ENCODE measurements around the gene DOK5. TPM values are rescaled to one million over a fixed set of nuclear protein-coding genes. Genes with fewer than 3 reads are reported as not detected.

The DOK5 gene
- total RNA-seq, 3 donors from 2014 or later (not counting 1 experiment from before 2014, with no cell fraction given) = not detected

DNA sequence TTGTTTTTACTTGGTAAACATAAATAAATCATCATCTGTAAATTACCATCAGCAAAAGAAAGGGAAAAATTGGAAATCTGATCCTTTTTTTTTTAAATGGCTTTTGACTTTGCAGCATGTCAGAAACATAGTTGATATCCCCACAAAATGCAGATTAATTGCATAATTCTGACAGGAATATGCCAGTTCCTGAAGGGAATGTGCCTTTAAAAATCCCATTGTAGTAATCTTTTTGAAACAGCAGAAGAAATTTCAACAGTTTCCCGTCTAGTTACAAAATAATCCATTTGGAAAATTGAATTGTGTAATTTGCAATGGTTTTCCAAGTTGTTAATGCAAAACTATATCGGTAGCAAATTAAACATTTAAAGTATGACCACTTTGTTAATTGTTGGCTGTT, 95.2 kb downstream of the DOK5 start:
- Mint-ChIP-seq H3K4me1 (no peaks in the 10 kb centered on the region), H3K4me3 (no peak overlapping the region), H3K9me3 (peaks cover 0 to 3% of the 10 kb centered on the region in 2 donors), H3K27me3 (ENCODE audit: low read depth in 2 of 2) (peaks cover 0 to 6% of the 10 kb centered on the region in 2 donors), H3K36me3 (no peaks in the 10 kb centered on the region), H3K27ac (no peak overlapping the region)
- TF ChIP-seq, protein P1, sequence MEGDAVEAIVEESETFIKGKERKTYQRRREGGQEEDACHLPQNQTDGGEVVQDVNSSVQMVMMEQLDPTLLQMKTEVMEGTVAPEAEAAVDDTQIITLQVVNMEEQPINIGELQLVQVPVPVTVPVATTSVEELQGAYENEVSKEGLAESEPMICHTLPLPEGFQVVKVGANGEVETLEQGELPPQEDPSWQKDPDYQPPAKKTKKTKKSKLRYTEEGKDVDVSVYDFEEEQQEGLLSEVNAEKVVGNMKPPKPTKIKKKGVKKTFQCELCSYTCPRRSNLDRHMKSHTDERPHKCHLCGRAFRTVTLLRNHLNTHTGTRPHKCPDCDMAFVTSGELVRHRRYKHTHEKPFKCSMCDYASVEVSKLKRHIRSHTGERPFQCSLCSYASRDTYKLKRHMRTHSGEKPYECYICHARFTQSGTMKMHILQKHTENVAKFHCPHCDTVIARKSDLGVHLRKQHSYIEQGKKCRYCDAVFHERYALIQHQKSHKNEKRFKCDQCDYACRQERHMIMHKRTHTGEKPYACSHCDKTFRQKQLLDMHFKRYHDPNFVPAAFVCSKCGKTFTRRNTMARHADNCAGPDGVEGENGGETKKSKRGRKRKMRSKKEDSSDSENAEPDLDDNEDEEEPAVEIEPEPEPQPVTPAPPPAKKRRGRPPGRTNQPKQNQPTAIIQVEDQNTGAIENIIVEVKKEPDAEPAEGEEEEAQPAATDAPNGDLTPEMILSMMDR (IDR thresholded peaks at IDR 0.05) = no peak
- DNase-seq (no peak), ATAC-seq (no peak)
- WGBS (ENCODE audit: insufficient coverage) = 86% methylated on average over 1 of the region's 2 CpGs
- Histone ChIP-seq H3K4me3 (ENCODE audit: low read length) (no peak overlapping the region), H3K9me3 (ENCODE audit: control insufficient read depth, insufficient read depth, low read length) (no peaks in the 10 kb centered on the region), H3K27me3 (ENCODE audit: control insufficient read depth, insufficient read depth, low read length) (no peaks in the 10 kb centered on the region), H3K36me3 (ENCODE audit: control insufficient read depth, insufficient read depth, low read length) (no peaks in the 10 kb centered on the region), H3K27ac (ENCODE audit: low read length) (no peak overlapping the region), H3K4me1 (ENCODE audit: control insufficient read depth, insufficient read depth, low read length) (no peaks in the 10 kb centered on the region)
- intact Hi-C loops (cut with micrococcal nuclease) = no loop called here

DNA sequence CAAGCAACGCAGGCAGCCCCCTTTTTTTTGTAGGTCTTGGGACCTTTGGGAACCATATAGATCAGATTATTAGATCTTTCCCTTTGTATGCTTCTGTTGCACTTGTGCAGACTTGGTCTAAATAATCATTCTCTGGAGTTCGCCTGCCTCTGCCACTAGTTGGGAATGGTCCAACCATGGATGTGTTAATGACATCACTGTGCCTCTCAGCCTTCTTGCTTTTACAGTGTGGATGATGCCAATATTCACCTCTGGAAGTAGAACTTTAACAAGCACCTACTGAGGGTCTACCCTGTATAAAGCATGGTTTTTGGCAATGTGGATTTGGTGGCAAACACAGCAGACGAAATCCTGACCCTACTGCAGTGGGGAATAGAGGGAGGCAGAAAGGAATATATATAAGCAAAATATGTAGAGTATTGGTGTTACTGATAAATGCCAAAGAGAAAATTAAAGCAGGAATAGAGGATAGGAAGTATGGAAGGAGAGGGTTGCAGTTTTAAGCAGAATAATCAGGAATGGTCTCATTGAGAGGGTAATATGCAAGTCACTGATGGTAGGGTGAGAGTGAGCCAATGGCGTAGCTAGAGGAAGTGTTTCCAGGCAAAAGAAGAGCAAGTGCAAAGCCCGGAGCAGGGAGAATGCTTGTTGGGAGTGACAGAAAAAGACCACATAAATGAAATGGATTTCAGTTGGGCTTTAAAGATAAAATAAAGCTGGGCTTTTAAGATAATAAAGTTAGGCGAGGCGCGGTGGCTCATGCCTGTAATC, 97.5 kb downstream of the DOK5 start:
- 89% methylated on average over 8 of the region's 8 CpGs for WGBS (ENCODE audit: insufficient coverage)
- Mint-ChIP-seq H3K4me3 (no peak overlapping the region), H3K27me3 (ENCODE audit: low read depth in 2 of 2) (peaks cover 0 to 6% of the 10 kb centered on the region in 2 donors), H3K4me1 (no peaks in the 10 kb centered on the region), H3K27ac (no peak overlapping the region), H3K9me3 (peaks cover 0 to 3% of the 10 kb centered on the region in 2 donors), H3K36me3 (no peaks in the 10 kb centered on the region)
- H3K27ac ChIP-seq (ENCODE audit: low read length) = no peak overlapping the region
- H3K27me3 ChIP-seq (ENCODE audit: control insufficient read depth, insufficient read depth, low read length) = no peaks in the 10 kb centered on the region
- TF ChIP-seq, protein P1 (IDR thresholded peaks at IDR 0.05) = no peak
- DNase-seq (no peak), ATAC-seq (no peak)
- no peaks in the 10 kb centered on the region for H3K4me1 ChIP-seq (ENCODE audit: control insufficient read depth, insufficient read depth, low read length)
- no peaks in the 10 kb centered on the region for H3K36me3 ChIP-seq (ENCODE audit: control insufficient read depth, insufficient read depth, low read length)
- H3K4me3 ChIP-seq (ENCODE audit: low read length) = no peak overlapping the region
- intact Hi-C loops (cut with micrococcal nuclease) = no loop called here
- no peaks in the 10 kb centered on the region for H3K9me3 ChIP-seq (ENCODE audit: control insufficient read depth, insufficient read depth, low read length)

DNA sequence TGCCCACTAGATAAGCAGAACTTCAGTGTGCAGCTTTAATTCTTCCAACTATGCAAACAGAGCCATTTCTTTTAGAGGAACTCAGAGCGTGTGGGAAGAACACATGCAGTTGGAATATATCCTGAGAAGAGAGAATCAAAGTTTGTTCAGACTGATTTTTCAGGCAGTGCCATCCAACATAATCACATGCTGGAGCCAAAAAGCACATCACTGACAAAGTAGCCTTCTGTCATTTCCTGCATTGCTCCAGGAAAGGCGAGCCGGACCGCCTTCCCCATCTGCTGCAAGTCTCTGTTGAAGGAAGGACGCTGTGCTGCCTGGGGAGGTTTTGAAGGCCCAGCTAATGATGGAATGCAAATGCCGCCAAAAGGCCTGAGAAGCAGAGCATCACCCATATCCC, 98.4 kb downstream of the DOK5 start:
- 74% methylated on average over 6 of the region's 6 CpGs for WGBS (ENCODE audit: insufficient coverage)
- Mint-ChIP-seq H3K27ac (no peak overlapping the region), H3K4me3 (no peak overlapping the region), H3K9me3 (peaks cover 0 to 3% of the 10 kb centered on the region in 2 donors), H3K4me1 (no peaks in the 10 kb centered on the region), H3K27me3 (ENCODE audit: low read depth in 2 of 2) (peaks cover 0 to 6% of the 10 kb centered on the region in 2 donors), H3K36me3 (no peaks in the 10 kb centered on the region)
- no peaks in the 10 kb centered on the region for H3K4me1 ChIP-seq (ENCODE audit: control insufficient read depth, insufficient read depth, low read length)
- H3K27ac ChIP-seq (ENCODE audit: low read length) = no peak overlapping the region
- TF ChIP-seq, protein P1 (IDR thresholded peaks at IDR 0.05) = no peak
- H3K4me3 ChIP-seq (ENCODE audit: low read length) = no peak overlapping the region
- no peaks in the 10 kb centered on the region for H3K36me3 ChIP-seq (ENCODE audit: control insufficient read depth, insufficient read depth, low read length)
- ATAC-seq = no peak
- no peaks in the 10 kb centered on the region for H3K9me3 ChIP-seq (ENCODE audit: control insufficient read depth, insufficient read depth, low read length)
- intact Hi-C loops (cut with micrococcal nuclease) = no loop called here
- DNase-seq = no peak
- no peaks in the 10 kb centered on the region for H3K27me3 ChIP-seq (ENCODE audit: control insufficient read depth, insufficient read depth, low read length)

DNA sequence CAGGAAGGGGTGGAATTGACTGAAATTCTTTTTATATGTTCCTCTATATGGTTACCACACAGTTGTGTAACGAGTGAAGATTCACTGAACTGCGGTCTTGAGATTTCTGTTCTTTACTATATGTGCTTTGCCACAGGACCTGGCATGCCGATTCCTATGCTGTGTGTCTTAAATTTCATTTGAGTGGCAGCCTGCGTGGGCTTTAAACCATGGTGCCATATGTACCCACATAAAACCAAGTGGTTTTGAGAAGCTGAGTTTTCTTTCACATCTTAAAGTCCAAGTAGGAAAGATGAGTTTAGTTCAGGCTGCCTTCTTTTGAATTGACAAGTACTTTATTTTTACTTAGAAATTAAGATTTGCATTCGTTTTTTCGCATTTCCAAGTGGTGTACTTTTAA, 101.1 kb downstream of the DOK5 start:
- peaks cover 0 to 3% of the 10 kb centered on the region in 2 donors for H3K9me3 Mint-ChIP-seq
- H3K4me3 Mint-ChIP-seq = no peak overlapping the region
- no peaks in the 10 kb centered on the region for H3K36me3 ChIP-seq (ENCODE audit: control insufficient read depth, insufficient read depth, low read length)
- no peak overlapping the region for H3K27ac Mint-ChIP-seq
- H3K4me1 ChIP-seq (ENCODE audit: control insufficient read depth, insufficient read depth, low read length) = no peaks in the 10 kb centered on the region
- no peaks in the 10 kb centered on the region for H3K9me3 ChIP-seq (ENCODE audit: control insufficient read depth, insufficient read depth, low read length)
- WGBS (ENCODE audit: insufficient coverage) = 89% methylated on average over 4 of the region's 6 CpGs
- DNase-seq (no peak), ATAC-seq (no peak)
- peaks cover 0 to 3% of the 10 kb centered on the region in 2 donors for H3K27me3 Mint-ChIP-seq (ENCODE audit: low read depth in 2 of 2)
- no peak overlapping the region for H3K27ac ChIP-seq (ENCODE audit: low read length)
- H3K4me3 ChIP-seq (ENCODE audit: low read length) = no peak overlapping the region
- TF ChIP-seq, protein P1 (IDR thresholded peaks at IDR 0.05) = no peak
- H3K36me3 Mint-ChIP-seq = no peaks in the 10 kb centered on the region
- H3K4me1 Mint-ChIP-seq = no peaks in the 10 kb centered on the region
- intact Hi-C loops (cut with micrococcal nuclease) = no loop called here
- H3K27me3 ChIP-seq (ENCODE audit: control insufficient read depth, insufficient read depth, low read length) = no peaks in the 10 kb centered on the region
